Inflammatory macrophage treated with lipopolysaccharide for 1 hour (primary cell): ENCODE results near the gene RTF2.

Experiments
- DNase-seq, 2 donors: peaks; one replicate each; pipeline ENCODE4 v3.0.0-alpha.2; 2020 to 2022

Gene RTF2, protein sequence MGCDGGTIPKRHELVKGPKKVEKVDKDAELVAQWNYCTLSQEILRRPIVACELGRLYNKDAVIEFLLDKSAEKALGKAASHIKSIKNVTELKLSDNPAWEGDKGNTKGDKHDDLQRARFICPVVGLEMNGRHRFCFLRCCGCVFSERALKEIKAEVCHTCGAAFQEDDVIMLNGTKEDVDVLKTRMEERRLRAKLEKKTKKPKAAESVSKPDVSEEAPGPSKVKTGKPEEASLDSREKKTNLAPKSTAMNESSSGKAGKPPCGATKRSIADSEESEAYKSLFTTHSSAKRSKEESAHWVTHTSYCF

DNA sequence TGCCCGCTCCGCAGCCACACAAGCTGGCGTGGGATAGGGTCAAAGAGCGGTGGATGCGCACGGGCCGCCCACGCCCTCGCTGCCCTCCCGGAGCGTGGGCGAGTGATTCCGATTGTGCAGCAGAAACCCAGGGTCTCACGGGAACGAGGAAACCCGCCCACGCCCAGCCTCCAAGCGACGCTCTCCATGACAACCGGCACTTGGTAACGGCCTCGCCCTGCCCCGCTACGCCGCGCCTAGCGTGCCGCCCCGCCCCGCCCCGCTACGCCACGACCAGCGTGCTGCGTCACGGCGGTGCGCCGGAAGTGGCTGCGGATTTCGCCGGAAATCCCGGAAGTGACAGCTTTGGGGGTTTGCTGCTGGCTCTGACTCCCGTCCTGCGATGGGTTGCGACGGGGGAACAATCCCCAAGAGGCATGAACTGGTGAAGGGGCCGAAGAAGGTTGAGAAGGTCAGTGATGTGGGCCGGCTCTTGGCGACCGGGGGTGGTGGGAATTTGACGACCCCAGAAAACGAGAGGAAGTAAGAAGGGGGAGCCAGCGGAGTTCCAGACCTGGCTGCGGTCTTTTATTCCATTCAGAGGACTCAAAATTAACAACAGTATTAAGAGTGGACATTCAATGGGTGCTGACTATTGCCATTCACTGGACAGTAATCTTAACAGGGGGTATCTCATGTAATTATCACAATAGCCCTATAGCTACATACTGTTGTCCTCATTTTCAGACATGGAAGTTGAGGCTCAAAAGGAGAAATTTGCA lies at the start of gene RTF2:
Gene RTF2, plus strand, starts transcription at position 312 of the 761 bp plus-strand sequence. Its CDS starts 71 bp downstream, at position 383.
- DNase-seq: peak; percentile 99 to 100

DNA sequence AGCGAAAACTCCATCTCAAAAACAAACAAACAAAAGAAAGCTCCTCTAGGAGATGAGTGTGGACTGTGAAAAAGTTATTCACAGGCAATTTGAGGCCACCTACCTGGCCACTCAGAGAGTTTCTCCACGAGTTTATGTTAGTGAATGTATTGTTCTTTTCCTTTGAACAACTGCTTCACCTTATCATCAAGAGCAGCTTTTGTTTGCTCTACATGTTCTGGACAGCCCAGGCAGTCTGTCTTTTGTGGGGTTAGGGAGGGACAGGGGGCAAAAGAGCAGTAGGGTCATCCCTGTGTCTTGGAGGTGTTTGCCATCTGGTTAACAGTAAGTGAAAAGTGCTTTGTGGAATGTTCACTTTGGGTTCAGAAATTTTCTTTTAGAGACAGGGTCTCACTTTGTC lies 48.4 kb upstream of the RTF2 start:
- no peak for DNase-seq

DNA sequence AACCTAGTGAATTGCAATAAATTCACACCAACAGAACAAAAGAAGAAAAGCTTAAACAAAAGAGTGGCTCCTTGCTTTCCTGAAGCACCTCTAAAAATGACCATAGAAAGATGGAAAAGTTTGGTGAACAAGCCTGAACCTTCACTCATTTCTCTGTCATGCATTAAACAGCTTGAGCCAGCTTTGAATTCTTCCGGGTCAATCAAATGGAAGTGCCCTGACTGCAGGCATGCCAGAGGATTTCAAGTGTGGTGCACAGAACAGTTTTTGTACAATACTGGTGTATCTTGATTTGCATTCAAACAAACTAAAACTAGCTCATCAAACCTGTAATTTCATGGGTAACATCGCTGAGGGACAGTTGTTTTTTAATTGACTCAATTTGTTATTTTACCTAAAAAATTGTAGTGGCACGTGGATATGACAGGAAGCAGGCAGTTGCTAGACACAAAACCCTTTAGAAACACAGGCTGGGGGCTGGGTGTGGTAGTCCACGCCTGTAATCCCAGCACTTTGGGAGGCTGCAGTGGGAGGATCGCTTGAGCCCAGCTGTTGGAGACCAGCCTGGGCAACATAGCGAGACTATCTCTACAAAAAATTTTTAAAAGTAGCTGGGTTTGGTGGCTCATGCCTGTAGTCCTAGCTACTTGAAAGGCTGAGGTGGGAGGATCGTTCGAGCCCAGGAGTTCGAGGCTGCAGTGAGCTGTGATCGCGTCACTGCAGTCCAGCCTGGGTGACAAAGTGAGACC lies 47.3 kb upstream of the RTF2 start:
- DNase-seq: no peak

DNA sequence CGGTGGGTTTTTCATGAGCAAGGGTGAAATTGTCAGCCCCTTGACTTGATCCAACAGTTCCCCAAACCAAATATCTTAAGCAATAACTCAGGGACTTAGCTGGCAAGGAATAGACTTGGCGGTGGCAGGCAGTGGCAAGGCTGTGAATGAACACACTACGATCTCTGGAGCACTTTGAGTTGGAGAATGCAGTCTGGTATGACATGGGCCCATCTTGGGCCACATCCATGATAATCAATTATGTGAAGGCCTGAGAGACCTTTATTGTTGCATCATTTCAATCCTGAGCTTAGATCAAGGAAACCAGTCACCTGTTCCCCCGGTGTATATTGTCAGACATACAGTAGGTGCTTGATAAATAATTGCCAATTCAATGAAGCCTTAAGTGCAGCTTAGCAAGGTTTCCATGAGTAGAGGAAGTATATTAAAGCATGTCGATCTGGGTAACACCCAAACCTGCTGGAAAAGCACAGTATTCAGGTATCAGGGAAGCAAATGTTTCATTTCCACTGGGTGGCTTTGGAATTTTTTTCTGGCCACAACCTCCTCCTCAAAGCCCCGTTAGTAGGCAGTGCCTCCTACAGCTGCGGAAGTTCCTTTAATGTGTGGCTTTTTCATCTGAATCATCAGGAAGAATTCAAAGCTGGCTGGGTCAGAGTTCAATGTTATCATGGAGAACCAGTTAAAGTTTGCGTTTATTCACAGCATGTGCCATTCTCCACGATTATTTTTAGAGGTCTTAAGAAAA lies 46.2 kb upstream of the RTF2 start:
- peak; percentile 79 to 86 for DNase-seq

DNA sequence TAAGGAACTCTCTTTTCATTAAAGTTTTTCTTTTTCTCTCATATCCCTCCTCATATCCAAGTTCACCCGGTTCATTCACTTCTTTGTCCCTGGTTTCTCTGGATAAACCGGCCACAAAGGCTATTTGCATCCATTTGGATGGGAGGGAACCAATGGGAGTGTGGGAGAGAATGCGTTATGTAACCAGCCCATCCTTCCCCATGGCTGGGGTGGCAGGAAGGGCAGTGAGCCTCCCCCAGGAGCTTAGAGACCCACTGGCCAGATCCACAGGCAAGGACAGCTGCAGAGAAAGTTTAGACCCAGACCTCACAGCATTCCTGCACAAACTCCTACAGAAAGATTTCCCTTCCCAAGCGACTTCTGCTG lies 45.6 kb upstream of the RTF2 start:
- peak in 1 of 2 donors; percentile 57 for DNase-seq

DNA sequence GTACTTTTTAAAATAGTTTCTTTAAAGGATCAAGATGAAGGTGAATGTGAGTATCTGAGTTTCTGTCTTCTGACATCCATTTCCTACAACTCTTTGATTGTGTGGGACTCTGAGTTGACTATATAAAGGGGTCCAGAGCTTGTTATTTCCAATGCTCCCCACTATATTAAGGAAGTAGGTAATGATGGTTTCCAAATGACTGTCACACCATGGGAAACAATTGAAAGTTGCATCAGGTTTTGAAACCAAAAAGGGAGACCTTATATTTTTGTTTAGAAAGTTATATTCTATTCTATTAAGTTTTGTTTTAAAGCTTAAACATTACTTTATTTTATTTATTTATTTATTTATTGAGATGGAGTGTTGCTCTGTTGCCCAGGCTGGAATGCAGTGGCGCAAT lies 45.2 kb upstream of the RTF2 start:
- peak; percentile 60 to 64 for DNase-seq

DNA sequence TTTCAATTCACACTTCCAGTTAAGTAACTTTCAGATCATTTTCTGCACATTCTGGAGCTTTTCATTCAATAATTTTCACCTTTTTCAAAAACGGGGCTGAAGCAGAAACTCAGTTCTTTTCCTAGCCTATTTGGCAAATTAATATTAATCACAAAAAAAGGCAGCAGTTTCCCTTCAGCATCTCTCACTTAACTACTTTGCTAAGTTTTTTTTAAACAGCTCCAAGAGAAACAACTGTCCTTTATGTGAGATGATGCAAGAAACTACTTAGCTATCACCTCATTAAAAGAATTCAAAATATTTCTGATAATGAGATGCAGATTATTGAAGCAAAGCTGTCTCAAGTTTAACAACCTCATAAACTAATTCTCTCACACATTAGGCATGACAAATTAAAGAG lies 44.5 kb upstream of the RTF2 start:
- no peak for DNase-seq

DNA sequence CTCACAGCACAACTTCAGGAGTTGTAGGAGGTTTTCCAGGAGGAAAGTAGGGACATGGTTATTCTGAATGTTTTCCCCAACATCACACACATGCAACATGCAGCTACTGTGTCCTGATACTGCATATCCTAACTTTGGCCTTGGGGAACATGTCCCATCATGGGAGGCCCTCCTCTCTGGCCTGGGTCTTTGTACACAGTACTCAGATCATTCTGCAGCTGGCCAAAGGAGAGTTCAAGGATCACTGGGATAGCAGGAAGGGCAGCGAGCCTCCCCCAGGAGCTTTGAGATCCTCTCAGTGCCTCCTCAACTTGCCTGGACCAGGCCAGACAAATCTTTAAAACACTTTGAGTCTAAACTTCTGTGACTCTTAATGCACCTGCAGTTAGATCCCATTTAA lies 43.5 kb upstream of the RTF2 start:
- DNase-seq: no peak

DNA sequence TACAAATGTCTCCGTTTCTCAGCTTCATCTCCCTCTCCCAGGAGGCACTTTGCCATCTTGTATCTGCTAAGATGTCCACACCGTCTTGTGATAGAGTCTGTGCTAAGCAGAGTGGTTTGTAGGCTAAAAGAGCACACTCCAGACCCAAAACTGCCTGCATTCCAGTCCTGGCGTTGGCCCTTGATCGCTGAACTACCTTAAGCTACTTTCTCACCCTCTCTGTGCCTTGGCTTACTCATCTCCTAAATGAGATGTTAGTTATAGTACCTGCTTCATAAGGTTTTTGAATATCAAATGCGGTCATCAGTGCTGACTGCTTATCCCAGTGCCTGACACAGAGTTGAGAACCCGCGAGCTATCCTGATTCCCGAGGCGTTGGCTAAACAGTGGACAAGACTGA lies 42.4 kb upstream of the RTF2 start:
- no peak for DNase-seq

DNA sequence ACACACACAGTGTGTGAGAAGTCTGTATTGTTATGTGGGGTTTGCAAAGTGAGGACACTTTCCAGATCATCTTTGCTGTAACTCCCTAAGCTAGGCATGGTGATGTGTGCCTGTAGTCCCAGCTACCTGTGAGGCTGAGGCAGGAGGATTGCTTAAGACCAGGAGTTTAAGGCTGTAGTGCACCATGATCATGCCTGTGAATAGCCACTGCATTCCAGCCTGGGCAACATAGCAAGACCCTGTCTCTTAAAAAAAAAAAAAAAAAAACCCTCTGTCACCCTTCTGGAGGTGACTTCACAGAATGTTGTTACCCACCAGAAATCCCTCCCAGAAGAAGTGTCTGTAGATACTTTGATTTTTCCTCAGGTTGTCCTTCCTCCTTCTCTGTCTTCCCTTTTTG lies 41.5 kb upstream of the RTF2 start:
- no peak for DNase-seq

DNA sequence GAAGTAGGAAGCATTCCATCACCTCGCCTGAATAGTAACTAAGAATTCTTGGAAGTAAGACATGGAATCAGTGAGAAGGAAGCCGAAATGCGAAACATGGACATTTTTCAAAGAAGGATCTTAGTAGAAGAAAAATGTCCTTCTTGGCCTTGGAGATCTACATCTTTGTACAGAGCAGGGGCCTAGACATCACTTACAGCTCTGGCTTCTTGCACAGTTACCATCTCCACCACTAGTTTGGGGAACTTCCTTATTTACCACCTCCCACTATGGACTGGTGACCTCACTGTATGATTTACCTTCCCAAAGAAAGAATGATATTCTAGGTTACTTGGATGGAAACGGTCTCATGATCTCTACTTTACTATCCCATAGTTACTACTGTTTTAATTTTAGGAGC lies 40.6 kb upstream of the RTF2 start:
- DNase-seq: peak; percentile 43 to 72

DNA sequence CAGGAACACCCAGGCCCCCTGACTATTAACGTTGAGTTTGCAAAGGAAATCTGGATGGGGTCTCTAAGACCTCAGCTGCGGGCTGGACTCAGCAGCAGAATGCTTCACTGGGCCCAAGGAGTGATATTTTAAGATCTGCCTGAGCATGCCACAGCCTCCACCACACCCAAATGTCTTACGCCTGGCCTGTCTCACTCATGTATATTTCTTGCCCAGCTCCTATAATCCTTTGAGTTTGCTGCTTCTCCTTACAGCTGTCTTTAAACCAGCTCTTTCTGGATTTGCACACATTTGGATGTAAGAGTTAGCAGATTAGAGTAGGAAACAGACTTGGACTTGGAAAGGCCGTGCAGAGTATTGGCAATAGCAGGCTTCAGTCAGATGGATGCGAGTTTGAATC lies 40.0 kb upstream of the RTF2 start:
- no peak for DNase-seq

DNA sequence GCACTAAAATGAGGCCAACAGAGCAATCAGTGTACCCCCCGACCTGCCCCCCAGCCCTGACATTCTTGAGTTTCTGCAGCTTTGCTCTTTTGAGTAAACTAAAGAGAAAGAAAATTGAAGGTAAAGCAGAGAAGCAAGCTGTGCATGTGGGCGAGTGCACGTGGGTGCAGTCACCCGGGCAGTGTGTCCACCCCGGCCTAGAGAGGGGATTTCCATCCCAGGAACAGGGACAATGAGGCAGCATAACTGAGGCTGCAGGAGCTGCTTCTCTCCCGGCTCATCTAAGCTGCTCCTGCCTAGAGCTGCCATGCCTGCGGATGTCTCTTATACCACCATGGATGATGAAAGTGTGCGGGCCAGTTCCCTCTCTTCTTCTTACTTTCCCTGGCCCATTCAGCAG lies 39.5 kb upstream of the RTF2 start:
- peak; percentile 47 to 84 for DNase-seq

DNA sequence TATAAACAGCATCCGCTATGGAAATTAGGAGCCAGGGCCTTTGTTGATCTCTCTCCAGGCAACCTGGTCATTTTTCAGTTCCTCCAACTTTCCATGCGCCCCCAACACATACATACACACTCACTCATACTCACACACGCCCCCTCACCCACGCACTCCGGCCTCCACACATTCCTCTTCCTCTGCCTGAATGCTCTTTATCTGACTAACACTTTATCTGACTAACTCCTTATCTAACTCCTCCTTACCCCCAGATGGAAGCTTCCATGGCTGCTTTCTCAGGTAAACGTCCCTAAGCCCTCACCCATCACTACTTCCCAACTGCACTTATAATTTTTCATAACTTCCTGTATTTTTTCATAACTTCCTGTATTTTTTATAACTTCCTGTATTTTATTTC lies 38.9 kb upstream of the RTF2 start:
- peak; percentile 26 to 50 for DNase-seq

DNA sequence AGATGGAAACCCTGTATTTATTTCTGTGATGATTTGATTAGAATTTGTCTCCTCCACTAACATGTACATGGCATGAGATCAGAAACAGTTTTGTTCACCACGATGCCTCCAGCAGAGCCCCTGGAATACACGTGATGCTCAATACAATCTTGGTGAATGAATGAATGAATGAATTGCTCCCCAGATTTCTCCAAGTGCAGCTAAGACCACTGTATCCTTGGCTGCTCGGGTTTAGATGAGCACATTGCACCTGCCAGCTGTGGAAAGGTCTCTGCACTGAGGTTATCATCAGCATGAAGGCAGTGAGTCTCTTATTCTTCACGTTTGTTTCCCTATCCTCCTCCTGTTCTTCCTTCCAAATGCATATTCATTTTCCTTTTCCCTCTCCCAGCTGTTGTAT lies 38.5 kb upstream of the RTF2 start:
- no peak for DNase-seq

DNA sequence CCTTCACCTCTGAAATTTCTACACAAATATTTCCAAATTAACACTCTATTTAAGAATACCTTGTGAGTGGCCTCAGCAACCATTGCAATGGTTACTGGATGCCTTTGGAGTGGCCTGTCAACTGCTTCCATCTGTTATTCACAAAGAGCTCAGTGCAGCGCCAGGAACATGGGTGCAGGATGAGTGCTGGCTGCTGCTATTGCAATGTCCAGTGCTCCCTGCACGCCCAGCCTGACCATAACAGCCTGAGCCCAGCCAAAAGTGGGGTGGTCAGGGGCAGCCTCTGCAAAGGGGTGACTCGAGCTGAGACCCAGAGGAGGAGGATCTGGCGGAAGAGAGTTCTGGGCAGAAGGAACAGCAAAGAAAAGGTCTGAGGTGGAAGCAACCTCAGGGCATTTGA lies 38.0 kb upstream of the RTF2 start:
- no peak for DNase-seq

DNA sequence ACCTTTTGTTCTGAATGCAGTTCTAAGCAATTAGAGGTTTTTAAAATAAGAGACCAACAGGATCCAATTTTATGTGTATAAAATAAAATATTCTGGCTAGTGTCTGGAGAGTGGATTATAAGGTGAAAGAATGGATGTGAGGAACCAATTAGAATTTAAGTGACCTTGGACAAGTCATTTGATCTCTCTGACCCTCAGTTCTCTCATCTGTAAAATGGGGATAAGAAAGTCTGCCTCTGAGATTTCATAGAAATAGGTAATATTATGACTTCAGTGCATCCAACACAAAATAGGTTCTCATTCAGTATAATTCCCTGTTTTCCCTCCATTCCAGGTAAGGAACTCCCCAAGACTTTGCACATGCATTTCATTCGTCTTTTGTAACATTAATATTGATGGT lies 37.5 kb upstream of the RTF2 start:
- no peak for DNase-seq

DNA sequence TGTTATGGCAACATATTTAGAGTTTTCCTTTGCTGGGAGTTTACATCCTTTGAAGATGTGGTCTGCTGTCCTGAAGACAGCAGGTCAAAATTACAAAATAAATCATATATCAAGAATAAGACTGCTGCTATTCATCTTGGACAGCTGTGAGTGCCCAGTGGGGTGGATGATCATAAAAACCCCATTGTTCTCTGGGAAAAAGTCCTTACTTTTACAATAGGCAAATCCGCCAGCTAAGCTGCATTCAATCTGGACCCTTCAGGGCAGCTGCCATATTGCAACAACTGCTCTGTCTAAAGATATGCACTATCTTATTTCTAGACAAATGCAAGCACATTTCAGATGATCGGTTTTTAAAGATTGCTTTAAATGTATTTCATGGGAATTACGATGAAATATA lies 37.0 kb upstream of the RTF2 start:
- no peak for DNase-seq

DNA sequence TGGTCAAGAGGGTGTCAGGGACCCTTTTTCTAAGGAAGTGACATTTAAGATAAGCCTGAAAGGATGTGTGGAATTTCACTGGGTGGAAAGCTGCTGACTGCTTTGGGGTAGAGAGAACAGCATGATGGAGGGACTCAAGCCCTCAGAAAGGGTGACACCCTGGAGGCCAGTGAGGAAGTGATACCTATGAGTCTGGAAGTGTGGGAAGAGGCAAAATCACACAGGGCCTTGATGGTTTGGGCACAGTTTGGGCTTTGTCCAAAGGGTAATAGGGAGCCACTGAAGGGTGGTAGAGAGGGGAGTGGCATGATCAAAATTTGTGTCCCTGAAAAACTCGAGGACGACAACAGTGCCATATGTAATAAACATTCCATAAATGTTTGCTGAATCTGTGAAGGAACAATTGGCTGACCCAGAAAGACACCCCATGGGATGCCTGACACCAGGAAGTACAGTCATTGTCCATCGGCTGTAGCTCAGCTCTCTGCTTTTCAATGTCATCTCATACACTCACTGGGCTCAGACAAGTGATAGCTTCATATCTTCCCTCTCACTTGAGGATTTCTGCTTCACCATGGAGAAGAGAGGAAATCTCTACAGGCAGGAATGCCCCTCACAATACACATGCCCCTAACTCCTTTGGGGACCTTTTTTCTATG lies 35.1 kb upstream of the RTF2 start:
- DNase-seq: no peak

DNA sequence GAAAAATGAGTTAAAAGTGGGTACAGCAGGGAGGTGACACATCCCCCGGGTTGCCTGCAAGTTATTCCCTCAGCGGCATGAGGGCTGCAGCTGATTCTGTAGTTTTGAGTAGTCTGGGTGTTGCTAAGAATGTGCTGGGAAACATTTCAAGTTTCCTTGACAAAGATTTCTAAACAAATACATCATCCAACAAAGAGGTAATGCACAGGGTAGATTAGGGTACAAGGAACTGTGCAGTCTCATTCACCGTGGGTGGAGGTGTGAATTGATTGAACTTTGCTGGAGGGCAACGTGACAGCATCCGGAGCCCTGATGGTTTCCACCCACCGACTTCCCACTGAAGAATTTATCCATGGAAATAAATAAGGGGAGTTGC lies 34.6 kb upstream of the RTF2 start:
- peak in 1 of 2 donors; percentile 56 for DNase-seq

DNA sequence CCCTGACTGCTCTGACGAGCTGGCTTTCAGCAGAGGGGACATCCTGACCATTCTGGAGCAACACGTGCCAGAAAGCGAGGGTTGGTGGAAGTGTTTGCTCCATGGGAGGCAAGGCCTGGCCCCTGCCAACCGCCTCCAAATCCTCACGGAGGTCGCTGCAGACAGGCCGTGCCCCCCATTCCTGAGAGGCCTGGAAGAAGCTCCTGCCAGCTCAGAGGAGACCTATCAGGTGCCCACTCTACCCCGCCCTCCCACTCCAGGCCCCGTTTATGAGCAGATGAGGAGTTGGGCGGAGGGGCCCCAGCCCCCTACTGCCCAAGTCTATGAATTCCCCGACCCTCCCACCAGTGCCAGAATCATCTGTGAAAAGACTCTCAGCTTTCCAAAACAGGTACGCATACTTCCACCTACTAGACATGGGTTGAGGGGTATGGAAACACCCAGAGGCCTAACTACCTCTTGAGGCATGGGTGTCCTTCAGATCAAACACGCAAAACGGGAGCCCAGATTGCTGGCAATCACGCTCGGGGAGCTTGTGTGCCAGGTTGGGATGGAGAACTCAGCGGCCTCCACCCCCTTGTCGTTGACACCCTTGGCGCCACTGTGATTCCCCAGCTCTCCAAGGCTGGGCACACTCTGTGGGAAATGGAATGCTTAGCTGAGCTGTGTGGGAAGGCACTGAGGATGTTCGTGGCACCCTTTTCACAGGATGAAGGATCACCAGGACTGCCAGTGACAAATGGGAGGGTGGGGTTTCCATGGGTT lies 31.0 kb upstream of the RTF2 start:
- no peak for DNase-seq

DNA sequence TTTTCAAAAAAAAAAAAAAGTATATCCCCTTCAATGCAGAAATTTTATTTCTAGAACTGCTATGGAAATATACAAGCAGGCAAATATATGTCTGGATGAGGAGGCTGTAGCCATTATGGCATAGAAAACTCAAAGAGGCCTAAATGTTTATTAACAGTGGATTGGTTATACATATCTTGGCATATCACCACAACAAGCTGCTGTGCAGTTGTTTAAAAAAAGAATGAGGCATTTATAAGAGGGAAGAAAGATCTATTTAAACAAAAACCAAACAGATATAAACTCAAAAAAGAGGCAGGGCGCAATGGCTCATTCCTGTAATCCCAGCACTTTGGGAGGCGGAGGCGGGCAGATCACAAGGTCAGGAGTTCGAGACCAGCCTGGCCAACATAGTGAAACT lies 30.1 kb upstream of the RTF2 start:
- no peak for DNase-seq
